HepG2 (cell line): ENCODE results near the gene HAUS5. TPM values are rescaled to one million over a fixed set of nuclear protein-coding genes. Genes with fewer than 3 reads are reported as not detected.
A peak's percentile ranks its signal among the peaks of the same experiment; 100 is the strongest.

Source experiments
- ATF7 ChIP-seq, 2 experiments: fragments of 450-650 bp in 1 of 2; sonication (generic) in 1 of 2; formaldehyde crosslinking in 1 of 2; IDR thresholded peaks; 2 replicates each; pipeline versions ENCODE4 v1.4.0 to v1.6.1; 2016 to 2020; ENCODE audit warnings: antibody characterized with exemption in 1 of 2, mild to moderate bottlenecking in 1 of 2, missing genetic modification reagents in 1 of 2
- KIAA2018 ChIP-seq: sonication (generic); formaldehyde crosslinking; IDR thresholded peaks from 2 replicates; pipeline ENCODE4 v1.5.0; 2020; ENCODE audit warnings: mild to moderate bottlenecking, missing genetic modification reagents, borderline replicate concordance
- MBNL3 ChIP-seq: fragments of 250-450 bp; sonication (Bioruptor Pico); conservative IDR thresholded peaks from 2 replicates; pipeline ENCODE4 v1.8.0; 2022; ENCODE audit warnings: mild to moderate bottlenecking, inconsistent platforms
- NFAT5 ChIP-seq: sonication (generic); formaldehyde crosslinking; IDR thresholded peaks from 2 replicates; pipeline ENCODE4 v1.4.0; 2020; ENCODE audit warnings: missing genetic modification reagents
- TAF1 ChIP-seq: sonication (generic); formaldehyde crosslinking; IDR thresholded peaks from 2 replicates; pipeline ENCODE4 v1.4.0; 2020; ENCODE audit warnings: missing genetic modification reagents
- TBL1XR1 ChIP-seq: fragments of 150-350 bp; IDR thresholded peaks from 2 replicates; pipeline ENCODE4 v1.6.1; 2014; ENCODE audit warnings: borderline replicate concordance, low read length; ENCODE audit not compliant: partially characterized antibody
- U2AF1 ChIP-seq: fragments of 200-400 bp; formaldehyde crosslinking; optimal IDR thresholded peaks from 2 replicates; pipeline ENCODE3; 2017; ENCODE audit warnings: mild to moderate bottlenecking, low read depth, low read length
- ZNF121 ChIP-seq: sonication (generic); formaldehyde crosslinking; IDR thresholded peaks from 2 replicates; pipeline ENCODE4 v1.5.0; 2020; ENCODE audit warnings: mild to moderate bottlenecking, missing genetic modification reagents
- ZNF441 ChIP-seq: sonication (generic); formaldehyde crosslinking; IDR thresholded peaks from 2 replicates; pipeline ENCODE4 v1.7.0; 2021; ENCODE audit warnings: missing genetic modification reagents, borderline replicate concordance
- ZNF607 ChIP-seq: sonication (generic); formaldehyde crosslinking; IDR thresholded peaks from 2 replicates; pipeline ENCODE4 v1.5.1; 2020; ENCODE audit warnings: missing genetic modification reagents, mild to moderate bottlenecking, borderline replicate concordance
- polyA plus RNA-seq, 8 experiments: library from polyadenylated mRNA; depleted of rRNA in 3 of 8; stranded (reverse) in 7 of 8; unstranded in 1 of 8; fragments of >200 nt; fragmentation: Illumina TruSeq in 4 of 8; extraction: Trizol in 4 of 8; gene quantifications; 2 replicates each; pipeline versions ENCODE4 v1.2.1 to v1.2.3, GENCODE V29; 2011 to 2016; ENCODE audit warnings: low read depth in 4 of 8, missing spikeins in 1 of 8, mixed read lengths in 1 of 8; ENCODE audit not compliant: insufficient read depth in 1 of 8
- total RNA-seq, 5 experiments: library from RNA; depleted of rRNA; stranded (reverse); fragments of >200 nt; fragmentation: Illumina TruSeq; extraction: Trizol; gene quantifications; 2 replicates each; pipeline ENCODE4 v1.2.3, GENCODE V29; 2016; ENCODE audit warnings: low read depth in 1 of 5
- TF ChIP-seq, protein P1 (sequence below): sonication (generic); formaldehyde crosslinking; IDR thresholded peaks from 2 replicates; pipeline ENCODE4 v1.4.0; 2020; ENCODE audit warnings: missing genetic modification reagents, borderline replicate concordance
- TF ChIP-seq, protein P2 (sequence below): sonication (generic); formaldehyde crosslinking; IDR thresholded peaks from 2 replicates; pipeline ENCODE4 v1.8.0; 2022; ENCODE audit warnings: missing genetic modification reagents, mild to moderate bottlenecking, borderline replicate concordance

The HAUS5 gene
- total and polyA plus RNA-seq, 2 of the 13 experiments (the other 11 are each of a cell fraction or from before 2014, with no cell fraction given), result 10.3 to 17.7 TPM

DNA sequence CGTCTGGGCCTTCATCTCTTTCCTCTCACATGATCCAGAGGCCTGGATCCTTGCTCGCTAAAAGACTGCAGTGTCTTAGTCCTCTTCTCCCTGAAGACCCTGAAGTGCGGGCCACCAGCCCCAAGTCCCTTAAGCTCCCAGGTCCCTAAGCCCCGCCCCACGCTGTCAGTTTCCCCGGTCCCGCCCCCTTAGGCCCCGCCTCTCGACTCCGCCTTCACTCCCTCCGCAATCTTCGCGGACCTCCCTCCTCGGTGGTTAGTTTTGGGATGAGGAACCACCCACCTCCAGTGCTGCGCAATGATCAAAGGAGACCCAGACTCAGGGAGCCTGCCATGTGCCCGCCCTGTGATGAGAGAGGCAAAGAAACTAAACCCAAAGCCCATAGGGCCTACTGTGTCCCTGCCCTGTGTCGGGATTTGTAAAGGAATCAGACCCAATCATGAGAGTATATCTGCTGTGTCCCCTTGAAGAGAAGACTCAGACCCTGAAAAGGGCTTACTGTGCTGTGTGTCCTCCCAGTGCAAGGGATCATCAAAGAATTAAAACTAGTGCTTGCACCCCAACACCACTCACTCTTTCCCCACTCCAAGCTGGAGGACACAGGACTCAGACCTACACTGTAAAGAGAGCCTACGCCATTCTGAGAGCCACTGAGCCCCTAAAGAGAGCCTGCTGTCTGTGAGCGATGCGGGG, 32.6 kb downstream of the HAUS5 start (continued):
- no peak for TF ChIP-seq KIAA2018 (CRISPR knock-in tag)
- TF ChIP-seq ATF7 (IDR thresholded peaks at IDR 0.05), result no peak
- no peak for TF ChIP-seq ATF7 (CRISPR knock-in tag; IDR thresholded peaks at IDR 0.05)
- TF ChIP-seq TAF1 (CRISPR knock-in tag), result no peak
- TF ChIP-seq, protein P1, sequence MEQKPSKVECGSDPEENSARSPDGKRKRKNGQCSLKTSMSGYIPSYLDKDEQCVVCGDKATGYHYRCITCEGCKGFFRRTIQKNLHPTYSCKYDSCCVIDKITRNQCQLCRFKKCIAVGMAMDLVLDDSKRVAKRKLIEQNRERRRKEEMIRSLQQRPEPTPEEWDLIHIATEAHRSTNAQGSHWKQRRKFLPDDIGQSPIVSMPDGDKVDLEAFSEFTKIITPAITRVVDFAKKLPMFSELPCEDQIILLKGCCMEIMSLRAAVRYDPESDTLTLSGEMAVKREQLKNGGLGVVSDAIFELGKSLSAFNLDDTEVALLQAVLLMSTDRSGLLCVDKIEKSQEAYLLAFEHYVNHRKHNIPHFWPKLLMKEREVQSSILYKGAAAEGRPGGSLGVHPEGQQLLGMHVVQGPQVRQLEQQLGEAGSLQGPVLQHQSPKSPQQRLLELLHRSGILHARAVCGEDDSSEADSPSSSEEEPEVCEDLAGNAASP (CRISPR knock-in tag), result 0 out of 2 replicates have a peak, but pooled peaks have one; percentile 10
- TF ChIP-seq TBL1XR1, result no peak
- peak; percentile 9; the same call in 1 of the 2 replicates for TF ChIP-seq ZNF607
- no peak for TF ChIP-seq MBNL3
- no peak for TF ChIP-seq NFAT5
- no peak for TF ChIP-seq U2AF1
- TF ChIP-seq ZNF441, result peak; percentile 49; the same call in 1 of the 2 replicates
- no peak for TF ChIP-seq ZNF121 (CRISPR knock-in tag)
- TF ChIP-seq, protein P2, sequence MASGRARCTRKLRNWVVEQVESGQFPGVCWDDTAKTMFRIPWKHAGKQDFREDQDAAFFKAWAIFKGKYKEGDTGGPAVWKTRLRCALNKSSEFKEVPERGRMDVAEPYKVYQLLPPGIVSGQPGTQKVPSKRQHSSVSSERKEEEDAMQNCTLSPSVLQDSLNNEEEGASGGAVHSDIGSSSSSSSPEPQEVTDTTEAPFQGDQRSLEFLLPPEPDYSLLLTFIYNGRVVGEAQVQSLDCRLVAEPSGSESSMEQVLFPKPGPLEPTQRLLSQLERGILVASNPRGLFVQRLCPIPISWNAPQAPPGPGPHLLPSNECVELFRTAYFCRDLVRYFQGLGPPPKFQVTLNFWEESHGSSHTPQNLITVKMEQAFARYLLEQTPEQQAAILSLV (CRISPR knock-in tag), result no peak
